ENCODE data around the gene CXCL5.
"Not testable (repeated sequence)": the region's sequence is repeated elsewhere in the genome, so short reads cannot be mapped to it uniquely, and the experiment has no call there.

The CXCL5 gene

DNA sequence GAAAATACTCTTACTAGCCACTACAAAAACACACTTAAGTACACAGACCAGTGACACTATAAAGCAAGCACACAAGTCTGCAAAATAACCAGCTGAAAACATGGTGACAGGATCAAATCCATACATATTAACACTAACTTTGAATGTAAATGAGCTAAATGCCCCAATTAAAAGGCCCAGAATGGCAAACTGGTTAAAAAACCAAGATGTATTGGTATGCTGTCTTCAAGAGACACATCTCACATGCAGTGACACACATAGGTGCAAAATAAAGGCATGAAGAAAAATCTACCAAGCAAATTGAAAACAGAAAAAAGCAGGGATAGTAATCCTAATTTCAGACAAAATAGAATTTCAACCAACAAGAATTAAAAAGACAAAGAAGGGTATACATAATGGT lies 27.5 kb downstream of the CXCL5 start:
- no peak for DNase-seq (ENCODE audit: low read depth)

DNA sequence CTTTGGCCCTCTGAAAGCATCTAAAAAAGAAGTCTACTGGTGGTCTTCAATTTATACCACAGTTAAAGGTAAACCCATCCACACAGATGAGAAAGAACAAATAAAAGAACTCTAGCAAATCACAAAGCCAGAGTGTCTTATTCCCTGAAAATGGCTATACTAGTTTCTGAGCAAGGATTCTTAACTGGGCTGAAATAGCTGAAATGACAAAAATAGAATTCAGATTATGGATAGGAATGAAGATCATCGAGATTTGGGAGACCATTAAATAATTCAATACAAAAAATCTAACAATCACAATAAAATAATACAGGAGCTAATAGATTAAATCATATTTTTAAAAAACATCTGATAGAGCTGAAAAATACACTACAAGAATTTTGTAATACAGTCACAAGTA lies 28.5 kb downstream of the CXCL5 start:
- no peak for DNase-seq (ENCODE audit: low read depth)

DNA sequence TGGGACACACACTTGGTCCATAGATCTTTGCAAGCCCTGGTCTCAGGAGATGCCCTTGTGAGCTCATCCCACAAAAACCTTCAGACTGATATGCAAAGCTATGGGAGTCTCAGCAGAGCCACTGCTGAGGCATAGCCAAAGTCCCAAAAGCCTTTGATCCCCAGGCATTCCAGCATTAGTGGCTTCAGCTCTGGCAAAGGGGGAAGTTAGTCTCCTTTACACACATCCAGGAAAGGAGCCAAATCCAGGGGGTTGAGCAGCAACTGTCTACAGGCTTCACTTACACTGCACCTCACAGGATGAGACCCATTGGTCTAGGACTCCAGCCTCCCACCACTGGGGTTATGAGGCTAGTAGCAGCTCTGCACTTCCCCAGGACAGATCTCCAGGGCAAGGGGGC lies 30.6 kb downstream of the CXCL5 start:
- DNase-seq (ENCODE audit: low read depth): no peak

GRCh38 chr4:73964862-73965611 lies 33.4 kb downstream of the CXCL5 start:
- no peak for DNase-seq (ENCODE audit: low read depth)

DNA sequence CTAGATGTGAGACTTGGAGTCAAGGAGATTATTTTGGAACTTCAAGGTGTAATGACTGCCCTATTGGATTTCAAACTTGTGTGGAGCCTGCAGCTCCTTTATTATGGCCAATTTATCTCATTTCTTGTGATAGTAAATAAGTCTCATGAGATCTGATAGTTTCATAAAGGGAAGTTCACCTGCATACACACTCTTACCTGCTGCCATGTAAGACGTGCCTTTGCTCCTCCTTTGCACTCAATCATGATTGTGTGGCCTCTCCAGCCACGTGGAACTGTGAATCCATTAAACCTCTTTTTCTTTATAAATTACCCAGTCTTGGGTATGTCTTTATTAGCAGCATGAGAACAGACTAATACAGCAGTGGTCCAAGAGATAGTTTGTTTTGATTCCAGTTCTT lies 35.8 kb downstream of the CXCL5 start:
- no peak for DNase-seq (ENCODE audit: low read depth)

GRCh38 chr4:73959041-73959440 lies 39.4 kb downstream of the CXCL5 start:
- DNase-seq (ENCODE audit: low read depth): not testable (repeated sequence)

- no peak for DNase-seq (ENCODE audit: low read depth)
Measured at GRCh38 chr4:73952352-73952751, 46.1 kb downstream of the CXCL5 start.

DNA sequence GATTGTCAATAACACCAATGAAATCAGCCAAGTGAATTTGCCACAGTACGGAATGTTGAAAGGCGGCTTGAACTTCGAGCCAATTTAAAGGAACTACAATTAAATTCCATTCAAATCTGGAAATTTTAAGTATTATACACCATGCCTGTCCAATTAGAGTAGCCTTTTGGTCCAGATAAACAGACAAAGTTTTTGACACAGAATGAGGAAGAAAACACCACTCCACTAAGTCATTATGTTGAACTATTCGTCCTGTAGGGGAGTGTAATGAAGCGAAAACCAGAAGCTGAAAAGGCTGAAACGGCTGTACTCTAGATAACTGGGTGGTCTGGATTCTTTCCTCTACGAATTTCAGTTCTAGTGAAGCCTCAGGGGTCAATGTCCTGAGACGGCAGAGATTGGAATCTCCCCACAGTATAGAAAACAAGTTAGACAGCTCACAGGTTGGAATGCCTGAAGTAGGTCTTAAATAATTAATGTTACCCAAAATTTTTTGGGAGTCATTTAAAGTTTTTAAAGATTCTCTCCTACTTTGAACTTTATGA lies 48.0 kb downstream of the CXCL5 start:
- DNase-seq (ENCODE audit: low read depth): not testable (repeated sequence)

DNA sequence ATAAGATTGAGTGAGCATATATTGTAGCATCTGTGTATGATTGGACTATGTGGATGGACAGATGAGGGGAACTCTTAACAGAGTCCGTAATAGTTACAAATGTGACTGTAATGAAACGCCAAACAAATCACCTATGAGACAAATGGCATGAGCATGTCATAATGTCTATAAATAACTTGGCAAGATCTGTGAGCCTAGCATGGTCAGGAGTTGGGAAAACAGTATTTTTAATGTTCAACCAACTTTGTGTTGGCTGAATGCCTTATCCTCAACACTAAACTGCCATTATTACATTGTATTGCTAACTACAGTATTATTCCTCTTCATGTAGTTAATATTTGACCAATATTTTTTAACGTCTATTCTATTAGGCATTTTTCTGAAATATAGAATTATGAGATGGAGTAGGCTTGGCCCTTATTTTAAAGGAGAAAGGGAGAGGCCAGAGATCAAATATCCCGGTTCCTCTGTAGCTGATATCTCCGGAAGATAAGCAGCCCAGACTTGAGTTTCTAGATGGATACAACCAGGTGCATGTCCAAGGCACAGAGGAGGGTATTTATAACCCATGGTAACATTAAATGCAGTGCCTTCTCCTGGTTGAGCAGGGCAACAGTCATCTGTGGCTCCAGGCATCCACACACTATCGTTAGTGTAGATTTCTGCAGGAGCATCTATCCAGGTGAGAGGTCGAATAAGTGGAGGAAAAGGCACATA lies 49.3 kb downstream of the CXCL5 start:
- no peak for DNase-seq (ENCODE audit: low read depth)

DNA sequence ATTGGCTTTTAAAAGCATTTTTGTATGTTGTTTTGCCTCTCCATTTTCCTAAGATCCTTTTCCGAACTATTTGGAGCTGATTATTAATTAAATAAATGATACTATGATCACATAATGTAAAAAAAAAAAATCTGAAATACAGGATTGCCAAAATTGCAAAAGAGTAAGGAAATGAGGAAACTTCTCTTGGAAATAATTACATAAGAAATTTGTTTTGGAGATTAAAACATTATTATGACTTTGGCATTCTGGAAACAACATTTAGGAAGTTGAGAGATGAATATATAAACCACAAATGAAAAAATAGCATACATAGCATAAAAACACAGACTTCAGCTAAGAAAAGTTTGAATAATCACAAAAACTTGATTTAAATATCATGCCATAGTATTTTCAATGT lies 50.2 kb downstream of the CXCL5 start:
- DNase-seq (ENCODE audit: low read depth): no peak

DNA sequence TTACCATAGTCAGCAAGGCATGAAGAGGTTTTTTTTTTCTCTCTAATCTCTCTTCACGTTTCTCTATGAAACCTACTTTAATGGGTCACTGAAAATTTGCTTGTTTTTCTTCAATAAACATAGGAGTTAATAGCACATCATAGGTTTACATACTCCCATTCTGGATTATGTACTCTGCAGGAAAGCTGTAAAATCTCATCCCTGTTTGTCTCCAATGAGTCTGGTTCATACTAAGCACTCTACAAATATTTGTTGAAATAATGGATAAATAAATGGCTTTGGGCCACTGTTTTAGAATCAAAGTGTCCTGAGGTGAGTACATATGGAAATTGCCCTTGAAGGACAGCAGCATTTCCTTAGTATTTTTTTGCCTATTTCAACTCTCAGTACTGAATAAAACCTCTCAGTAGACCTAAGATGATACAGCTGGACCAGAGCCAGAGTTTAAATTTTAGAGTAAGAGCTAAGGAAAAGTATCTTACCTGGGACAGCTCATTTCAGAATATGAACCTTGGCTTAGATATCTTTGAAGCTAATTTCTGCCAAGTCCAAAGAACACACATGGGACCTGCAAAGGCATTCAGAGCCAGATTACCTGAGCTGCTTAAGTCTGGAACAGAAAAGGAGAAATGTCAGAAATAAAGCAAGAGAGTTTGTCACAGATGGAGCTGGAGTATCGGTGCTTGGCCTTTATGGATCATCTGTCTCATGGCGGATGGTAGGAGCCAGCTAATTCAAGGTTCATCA lies 51.1 kb downstream of the CXCL5 start:
- no peak for DNase-seq (ENCODE audit: low read depth)

- no peak for DNase-seq (ENCODE audit: low read depth)
Measured at GRCh38 chr4:73945674-73946449, 52.6 kb downstream of the CXCL5 start.

All from stimulated activated CD8-positive, alpha-beta memory T cell treated with anti-CD3 and anti-CD28 coated beads, Interleukin-4, amount 100 ng/mL, for 24 hours (primary cell).